Measurements from ENCODE around the gene YARS1. TPM values are rescaled to one million over a fixed set of nuclear protein-coding genes. Genes with fewer than 3 reads are reported as not detected.

YARS1 gene
- total and polyA plus RNA-seq, 2 donors (not counting 1 experiment from before 2014, with no cell fraction given), result 94.4 to 295 TPM

DNA sequence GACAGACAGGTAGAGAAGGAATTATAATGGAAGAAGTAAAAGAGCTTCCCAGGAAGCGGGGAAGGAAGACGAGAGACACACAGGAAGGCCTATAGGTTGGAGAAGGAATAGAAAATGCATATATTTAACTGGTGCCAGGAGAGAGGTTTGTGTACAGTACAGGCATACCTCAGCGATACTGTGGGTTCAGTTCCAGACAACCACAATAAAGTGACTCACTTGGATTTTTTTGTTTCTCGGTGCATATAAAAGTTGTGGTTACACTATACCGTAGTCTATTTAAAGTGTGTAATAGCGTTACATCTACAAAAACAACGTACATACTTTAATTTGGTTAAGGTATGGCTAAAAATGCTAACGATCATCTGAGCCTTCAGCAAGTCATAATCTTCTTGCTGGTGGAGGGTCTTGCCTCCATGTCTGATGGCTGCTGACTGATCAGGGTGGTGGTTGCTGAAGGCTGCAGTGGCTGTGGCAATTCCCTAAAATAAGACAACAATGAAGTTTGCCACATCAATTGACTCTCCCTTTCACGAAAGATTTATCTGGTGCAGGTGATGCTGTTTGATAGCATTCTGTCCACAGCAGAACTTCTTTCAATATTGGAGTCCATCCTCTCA, 16.0 kb downstream of the YARS1 start:
- H3K4me3 ChIP-seq (replicated peaks in 1 of 4; ENCODE audit: control extremely low read depth in 1 of 4, insufficient read depth in 1 of 4, low read depth in 3 of 4, low read length in 4 of 4), result no peak overlapping the region
- no peaks in the 10 kb centered on the region for H3K4me1 ChIP-seq (ENCODE audit: control insufficient read depth, extremely low read depth, insufficient read depth, low read length)
- peak; percentile 34 to 93 for DNase-seq (ENCODE audit: low read depth in 2 of 2)
- H2AFZ ChIP-seq (ENCODE audit: low read length), result no peak overlapping the region
- no peaks in the 10 kb centered on the region for H3K9me3 ChIP-seq (ENCODE audit: control insufficient read depth, insufficient read depth, low read depth, low read length)
- no peak overlapping the region for H3K9ac ChIP-seq (ENCODE audit: insufficient read depth, low read length)
- no peak overlapping the region for H3K4me2 ChIP-seq (ENCODE audit: extremely low read depth, insufficient read depth, low read length)
- peaks cover 2% of the 10 kb centered on the region for H3K36me3 ChIP-seq (ENCODE audit: control insufficient read depth, insufficient read depth, low read length)
- H3K27ac ChIP-seq (ENCODE audit: insufficient read depth, low read length), result no peak overlapping the region
- H3K79me2 ChIP-seq (ENCODE audit: control insufficient read depth, insufficient read depth, low read length), result no peaks in the 10 kb centered on the region
- H4K20me1 ChIP-seq (ENCODE audit: control insufficient read depth, extremely low read depth, insufficient read depth, low read length), result no peaks in the 10 kb centered on the region
- no peaks in the 10 kb centered on the region for H3K27me3 ChIP-seq (ENCODE audit: control insufficient read depth, insufficient read depth, low read length)
- TF ChIP-seq, protein P1, sequence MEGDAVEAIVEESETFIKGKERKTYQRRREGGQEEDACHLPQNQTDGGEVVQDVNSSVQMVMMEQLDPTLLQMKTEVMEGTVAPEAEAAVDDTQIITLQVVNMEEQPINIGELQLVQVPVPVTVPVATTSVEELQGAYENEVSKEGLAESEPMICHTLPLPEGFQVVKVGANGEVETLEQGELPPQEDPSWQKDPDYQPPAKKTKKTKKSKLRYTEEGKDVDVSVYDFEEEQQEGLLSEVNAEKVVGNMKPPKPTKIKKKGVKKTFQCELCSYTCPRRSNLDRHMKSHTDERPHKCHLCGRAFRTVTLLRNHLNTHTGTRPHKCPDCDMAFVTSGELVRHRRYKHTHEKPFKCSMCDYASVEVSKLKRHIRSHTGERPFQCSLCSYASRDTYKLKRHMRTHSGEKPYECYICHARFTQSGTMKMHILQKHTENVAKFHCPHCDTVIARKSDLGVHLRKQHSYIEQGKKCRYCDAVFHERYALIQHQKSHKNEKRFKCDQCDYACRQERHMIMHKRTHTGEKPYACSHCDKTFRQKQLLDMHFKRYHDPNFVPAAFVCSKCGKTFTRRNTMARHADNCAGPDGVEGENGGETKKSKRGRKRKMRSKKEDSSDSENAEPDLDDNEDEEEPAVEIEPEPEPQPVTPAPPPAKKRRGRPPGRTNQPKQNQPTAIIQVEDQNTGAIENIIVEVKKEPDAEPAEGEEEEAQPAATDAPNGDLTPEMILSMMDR (conservative IDR thresholded peaks at IDR 0.05 in 1 of 2, IDR thresholded peaks at IDR 0.05 in 1 of 2; ENCODE audit: low read depth in 1 of 2, low read length in 2 of 2), result no peak
- TF ChIP-seq EZH2 (IDR thresholded peaks at IDR 0.05; ENCODE audit: low read length, missing control alignments), result no peak

DNA sequence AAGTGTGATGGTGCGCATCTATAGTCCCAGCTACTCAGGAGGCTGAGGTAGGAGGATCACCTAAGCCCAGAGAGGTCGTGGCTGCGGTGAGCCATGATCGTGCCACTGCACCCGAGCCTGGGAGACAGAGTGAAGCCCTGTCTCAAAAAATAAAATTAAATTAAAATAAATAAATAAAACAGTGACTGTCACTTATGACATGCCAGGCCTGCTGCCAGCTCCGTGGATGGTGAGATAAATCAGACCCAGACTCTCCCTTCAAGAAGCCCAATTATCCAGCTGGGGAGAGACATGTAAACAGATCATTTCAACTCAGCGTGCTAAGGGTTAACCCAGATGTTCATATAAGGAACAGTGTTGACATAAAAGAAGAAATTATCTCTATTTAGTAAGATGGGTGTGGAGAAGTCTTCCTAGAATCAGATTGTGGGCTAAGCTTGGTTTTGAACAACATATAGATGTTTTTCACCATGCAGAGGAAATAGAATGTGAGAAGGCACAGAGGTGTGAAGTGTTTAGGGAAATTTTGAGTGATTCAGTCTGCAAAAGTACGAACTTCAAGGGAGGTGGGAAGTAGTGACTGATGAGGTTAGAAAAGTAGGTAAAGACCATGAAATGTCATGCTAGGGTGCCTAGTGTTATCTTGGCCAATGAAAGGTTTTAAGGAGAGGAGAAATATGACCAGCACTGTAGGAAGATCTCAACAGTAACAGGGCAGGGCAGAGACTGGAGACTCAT, 18.3 kb downstream of the YARS1 start:
- H2AFZ ChIP-seq (ENCODE audit: low read length), result no peak overlapping the region
- TF ChIP-seq, protein P1 (conservative IDR thresholded peaks at IDR 0.05 in 1 of 2, IDR thresholded peaks at IDR 0.05 in 1 of 2; ENCODE audit: low read depth in 1 of 2, low read length in 2 of 2), result no peak
- no peak for TF ChIP-seq EZH2 (IDR thresholded peaks at IDR 0.05; ENCODE audit: low read length, missing control alignments)
- no peaks in the 10 kb centered on the region for H3K9me3 ChIP-seq (ENCODE audit: control insufficient read depth, insufficient read depth, low read depth, low read length)
- H3K4me2 ChIP-seq (ENCODE audit: extremely low read depth, insufficient read depth, low read length), result no peak overlapping the region
- H3K27ac ChIP-seq (ENCODE audit: insufficient read depth, low read length), result no peak overlapping the region
- no peaks in the 10 kb centered on the region for H3K4me1 ChIP-seq (ENCODE audit: control insufficient read depth, extremely low read depth, insufficient read depth, low read length)
- no peak overlapping the region for H3K4me3 ChIP-seq (replicated peaks in 1 of 4; ENCODE audit: control extremely low read depth in 1 of 4, insufficient read depth in 1 of 4, low read depth in 3 of 4, low read length in 4 of 4)
- no peaks in the 10 kb centered on the region for H3K27me3 ChIP-seq (ENCODE audit: control insufficient read depth, insufficient read depth, low read length)
- H3K79me2 ChIP-seq (ENCODE audit: control insufficient read depth, insufficient read depth, low read length), result no peaks in the 10 kb centered on the region
- H3K36me3 ChIP-seq (ENCODE audit: control insufficient read depth, insufficient read depth, low read length), result peaks cover 2% of the 10 kb centered on the region
- no peaks in the 10 kb centered on the region for H4K20me1 ChIP-seq (ENCODE audit: control insufficient read depth, extremely low read depth, insufficient read depth, low read length)
- DNase-seq (ENCODE audit: low read depth in 2 of 2), result no peak
- no peak overlapping the region for H3K9ac ChIP-seq (ENCODE audit: insufficient read depth, low read length)

DNA sequence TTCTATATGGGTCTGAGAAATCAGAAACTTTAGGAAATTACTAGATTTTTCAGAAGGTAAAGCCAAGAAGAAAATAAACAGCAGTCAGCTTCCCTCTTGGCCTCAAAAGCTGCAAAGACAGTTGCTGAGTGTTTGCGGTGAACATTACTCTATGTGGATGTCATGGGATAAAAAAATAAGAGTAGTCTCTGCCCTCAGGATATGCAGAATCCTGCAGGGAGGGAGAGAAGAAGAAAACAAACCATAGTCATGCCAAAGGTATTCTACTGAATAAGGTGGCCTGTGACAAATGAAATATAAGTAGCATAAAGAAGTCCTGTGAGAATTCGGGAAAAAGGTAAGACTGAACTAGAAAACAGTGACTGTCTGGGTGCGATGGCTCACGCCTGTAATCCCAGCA, 19.0 kb downstream of the YARS1 start:
- H3K79me2 ChIP-seq (ENCODE audit: control insufficient read depth, insufficient read depth, low read length), result no peaks in the 10 kb centered on the region
- no peak for TF ChIP-seq EZH2 (IDR thresholded peaks at IDR 0.05; ENCODE audit: low read length, missing control alignments)
- TF ChIP-seq, protein P1 (conservative IDR thresholded peaks at IDR 0.05 in 1 of 2, IDR thresholded peaks at IDR 0.05 in 1 of 2; ENCODE audit: low read depth in 1 of 2, low read length in 2 of 2), result no peak
- H3K9ac ChIP-seq (ENCODE audit: insufficient read depth, low read length), result no peak overlapping the region
- no peaks in the 10 kb centered on the region for H4K20me1 ChIP-seq (ENCODE audit: control insufficient read depth, extremely low read depth, insufficient read depth, low read length)
- no peak overlapping the region for H3K4me3 ChIP-seq (replicated peaks in 1 of 4; ENCODE audit: control extremely low read depth in 1 of 4, insufficient read depth in 1 of 4, low read depth in 3 of 4, low read length in 4 of 4)
- DNase-seq (ENCODE audit: low read depth in 2 of 2), result peak in 1 of 2 donors; percentile 90
- H2AFZ ChIP-seq (ENCODE audit: low read length), result no peak overlapping the region
- no peaks in the 10 kb centered on the region for H3K9me3 ChIP-seq (ENCODE audit: control insufficient read depth, insufficient read depth, low read depth, low read length)
- peaks cover 2% of the 10 kb centered on the region for H3K36me3 ChIP-seq (ENCODE audit: control insufficient read depth, insufficient read depth, low read length)
- no peak overlapping the region for H3K27ac ChIP-seq (ENCODE audit: insufficient read depth, low read length)
- H3K4me2 ChIP-seq (ENCODE audit: extremely low read depth, insufficient read depth, low read length), result no peak overlapping the region
- no peaks in the 10 kb centered on the region for H3K27me3 ChIP-seq (ENCODE audit: control insufficient read depth, insufficient read depth, low read length)
- no peaks in the 10 kb centered on the region for H3K4me1 ChIP-seq (ENCODE audit: control insufficient read depth, extremely low read depth, insufficient read depth, low read length)

All from fibroblast of lung (primary cell).